Upper lobe of left lung (tissue), 6 donors: ENCODE data around the gene ACVRL1. TPM values are rescaled to one million over a fixed set of nuclear protein-coding genes. Genes with fewer than 3 reads are reported as not detected.

Experiments
- ATAC-seq, 2 donors: fragments of 200-7000 bp; cut with Tn5 transposase; one replicate each; pipeline ENCODE4 v1.9.1; 2022; ENCODE audit warnings: mild to moderate bottlenecking in 2 of 2, moderate library complexity in 2 of 2; ENCODE audit not compliant: low FRiP score in 2 of 2
- DNase-seq, 2 donors: peaks; one replicate each; pipeline ENCODE4 v3.0.0-alpha.2; 2019 to 2020
- H3K27ac ChIP-seq, 4 donors: fragments of 200-600 bp; sonication (generic); one replicate each; pipeline ENCODE4 v1.5.1; 2016 to 2019
- H3K27me3 ChIP-seq, 4 donors: fragments of 200-600 bp; sonication (generic); one replicate each; pipeline ENCODE4 v1.5.1; 2017 to 2019
- H3K36me3 ChIP-seq, 4 donors: fragments of 200-600 bp; sonication (generic); one replicate each; pipeline ENCODE4 v1.5.1; 2016 to 2019
- H3K4me1 ChIP-seq, 4 donors: fragments of 200-600 bp; sonication (generic); one replicate each; pipeline ENCODE4 v1.5.1; 2018 to 2019
- H3K4me3 ChIP-seq, 4 donors: fragments of 200-600 bp; sonication (generic); one replicate each; pipeline ENCODE4 v1.5.1; 2017 to 2019; ENCODE audit warnings: mild to moderate bottlenecking in 2 of 4, moderate library complexity in 1 of 4
- H3K9me3 ChIP-seq, 4 donors: fragments of 200-600 bp; sonication (generic); one replicate each; pipeline ENCODE4 v1.5.1; 2018 to 2019
- CTCF ChIP-seq, 6 experiments: fragments of 450-650 bp in 4 of 6; fragments of 200-600 bp in 2 of 6; sonication (generic) in 2 of 6; IDR thresholded peaks; one replicate each; pipeline ENCODE4 v1.5.1; 2016 to 2019; ENCODE audit warnings: antibody characterized with exemption in 6 of 6
- EP300 ChIP-seq, 4 donors: sonication (generic); formaldehyde crosslinking; IDR thresholded peaks; one replicate each; pipeline ENCODE4 v1.5.1; 2017; ENCODE audit warnings: antibody characterized with exemption in 4 of 4, control low read depth in 2 of 4
- POLR2A ChIP-seq, 4 donors: fragments of 450-650 bp; IDR thresholded peaks; one replicate each; pipeline ENCODE4 v1.5.1; 2016 to 2017; ENCODE audit warnings: antibody characterized with exemption in 4 of 4, mild to moderate bottlenecking in 2 of 4
- POLR2AphosphoS5 ChIP-seq, 2 donors: sonication (generic); formaldehyde crosslinking; IDR thresholded peaks; one replicate each; pipeline ENCODE4 v1.5.1; 2017; ENCODE audit warnings: antibody characterized with exemption in 2 of 2
- WGBS, 2 donors: methylation state at CpG; one replicate each; pipeline ENCODE4 v1.1.5; 2017 to 2018; 5-methylcytosine and 5-hydroxymethylcytosine counted together
- total RNA-seq, 6 donors: library from RNA; depleted of rRNA in 4 of 6; stranded (reverse); fragments of >200 nt in 4 of 6; gene quantifications; one replicate each; pipeline versions ENCODE4 v1.1.0 to v1.2.1, GENCODE V29; 2016 to 2021
- donor health status: DM: no; HTN: no; CAD: no; lungs with moderate emphysema.
- donor health status: DM: no; HTN: yes; CAD: no; lungs with severe emphysema.

The ACVRL1 gene
- total RNA-seq, 6 donors from 2014 or later = 62.9 to 265 (median 180) TPM

GRCh38 chr12:51963477-51963876 is 56.2 kb downstream of the ACVRL1 start:
- 94 to 98% methylated on average over 4 of the region's 4 CpGs for WGBS, 2 donors
- H3K4me3 ChIP-seq = no peak overlapping the region
- H3K27ac ChIP-seq = no peak overlapping the region
- ATAC-seq = no peak
- DNase-seq = no peak
- no peak for TF ChIP-seq EP300 (IDR thresholded peaks at IDR 0.05)
- TF ChIP-seq CTCF (IDR thresholded peaks at IDR 0.05) = no peak
- no peak for TF ChIP-seq POLR2AphosphoS5 (IDR thresholded peaks at IDR 0.05)
- H3K36me3 ChIP-seq = peaks cover 0 to 12% (median 0%) of the 10 kb centered on the region in 4 donors
- H3K27me3 ChIP-seq = no peaks in the 10 kb centered on the region
- peaks cover 24 to 39% (median 28%) of the 10 kb centered on the region in 4 donors for H3K4me1 ChIP-seq
- no peaks in the 10 kb centered on the region for H3K9me3 ChIP-seq

GRCh38 chr12:51969643-51970042 is 62.3 kb downstream of the ACVRL1 start:
- Histone ChIP-seq H3K4me1 (peaks cover 34 to 44% (median 40%) of the 10 kb centered on the region in 4 donors), H3K4me3 (no peak overlapping the region), H3K9me3 (no peaks in the 10 kb centered on the region), H3K27me3 (no peaks in the 10 kb centered on the region), H3K27ac (no peak overlapping the region), H3K36me3 (no peaks in the 10 kb centered on the region)
- 93 to 94% methylated on average over 2 of the region's 2 CpGs for WGBS, 2 donors
- no peak for DNase-seq
- ATAC-seq = no peak
- no peak for TF ChIP-seq CTCF (IDR thresholded peaks at IDR 0.05)
- no peak for TF ChIP-seq POLR2AphosphoS5 (IDR thresholded peaks at IDR 0.05)
- no peak for TF ChIP-seq POLR2A (IDR thresholded peaks at IDR 0.05)
- no peak for TF ChIP-seq EP300 (IDR thresholded peaks at IDR 0.05)

- H3K4me1 ChIP-seq = peaks cover 40 to 55% (median 53%) of the 10 kb centered on the region in 4 donors
- no peaks in the 10 kb centered on the region for H3K9me3 ChIP-seq
- no peak for ATAC-seq
- TF ChIP-seq CTCF (IDR thresholded peaks at IDR 0.05) (peak in 5 of 6 experiments; percentile 9 to 38 (median 31)), POLR2AphosphoS5 (IDR thresholded peaks at IDR 0.05) (no peak), EP300 (IDR thresholded peaks at IDR 0.05) (no peak)
- 71 to 75% methylated on average over 12 to 13 of the region's 13 CpGs for WGBS, 2 donors
- no peak for DNase-seq
- no peak overlapping the region for H3K4me3 ChIP-seq
- peaks cover 0 to 10% (median 6%) of the 10 kb centered on the region in 4 donors for H3K36me3 ChIP-seq
- H3K27me3 ChIP-seq = no peaks in the 10 kb centered on the region
- H3K27ac ChIP-seq = peak overlapping the region; percentile 48 to 83 (median 78)
These were observed 63.8 kb downstream of the ACVRL1 start for GRCh38 chr12:51970904-51971646.

- Histone ChIP-seq H3K4me3 (no peak overlapping the region), H3K27ac (peak overlapping the region; percentile 71 to 83 (median 78))
- WGBS, 2 donors = 42 to 50% methylated on average over 4 of the region's 4 CpGs
These were observed 64.5 kb downstream of the ACVRL1 start for GRCh38 chr12:51971679-51972421.

More at GRCh38 chr12:51971679-51972421, 64.5 kb downstream of the ACVRL1 start:
- DNase-seq = no peak
- no peak for TF ChIP-seq POLR2A (IDR thresholded peaks at IDR 0.05)
- TF ChIP-seq EP300 (IDR thresholded peaks at IDR 0.05) = no peak
- TF ChIP-seq POLR2AphosphoS5 (IDR thresholded peaks at IDR 0.05) = no peak
- no peak for TF ChIP-seq CTCF (IDR thresholded peaks at IDR 0.05)
- peaks cover 0 to 18% (median 12%) of the 10 kb centered on the region in 4 donors for H3K36me3 ChIP-seq
- peaks cover 41 to 59% (median 55%) of the 10 kb centered on the region in 4 donors for H3K4me1 ChIP-seq
- no peaks in the 10 kb centered on the region for H3K9me3 ChIP-seq
- ATAC-seq = peak in 1 of 2 donors; percentile 47
- H3K27me3 ChIP-seq = no peaks in the 10 kb centered on the region
